Measurements from ENCODE around the gene TTLL11. TPM values are rescaled to one million over a fixed set of nuclear protein-coding genes. Genes with fewer than 3 reads are reported as not detected.
"Not testable (repeated sequence)": the region's sequence is repeated elsewhere in the genome, so short reads cannot be mapped to it uniquely, and the experiment has no call there.

The TTLL11 gene
- polyA plus RNA-seq, 2 donors, result 2.3 to 4.5 TPM

DNA sequence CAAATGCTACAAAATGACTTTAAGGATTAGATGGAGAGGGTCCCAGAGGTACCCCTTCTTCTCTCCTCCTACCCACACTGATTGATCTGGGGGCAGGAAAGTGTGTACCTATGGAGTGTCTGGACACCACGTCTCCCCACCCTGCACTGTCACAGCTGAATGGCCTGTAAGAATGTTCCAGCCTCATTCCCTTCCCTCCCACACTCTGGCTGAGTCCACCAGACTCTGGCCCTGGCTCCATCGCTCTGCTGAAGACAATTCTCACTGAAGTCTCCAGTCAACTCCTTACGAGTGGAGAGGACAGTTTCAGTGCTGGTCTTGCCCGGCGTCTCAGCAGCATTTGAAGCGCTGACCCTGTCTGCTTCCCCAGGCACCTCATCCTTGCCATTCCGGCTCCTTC, 105.8 kb downstream of the TTLL11 start:
- H3K36me3 ChIP-seq (ENCODE audit: control insufficient read depth in 2 of 2, insufficient read depth in 2 of 2, low read length in 1 of 2), result peaks cover 3 to 7% of the 10 kb centered on the region in 2 donors
- 92 to 97% methylated on average over 7 of the region's 7 CpGs for WGBS, 2 donors
- H3K4me1 ChIP-seq (ENCODE audit: control insufficient read depth in 2 of 2, insufficient read depth in 2 of 2, low read length in 1 of 2), result no peaks in the 10 kb centered on the region
- H3K4me3 ChIP-seq (ENCODE audit: low read depth in 1 of 2, low read length in 2 of 2), result no peak overlapping the region
- no peaks in the 10 kb centered on the region for H3K9me3 ChIP-seq (ENCODE audit: control insufficient read depth in 2 of 2, insufficient read depth in 1 of 2, low read depth in 1 of 2, low read length in 1 of 2)
- H3K27ac ChIP-seq (ENCODE audit: low read depth in 2 of 2, low read length in 1 of 2), result no peak overlapping the region
- H3K27me3 ChIP-seq (ENCODE audit: control insufficient read depth in 1 of 2, insufficient read depth in 2 of 2, low read length in 2 of 2), result no peaks in the 10 kb centered on the region

DNA sequence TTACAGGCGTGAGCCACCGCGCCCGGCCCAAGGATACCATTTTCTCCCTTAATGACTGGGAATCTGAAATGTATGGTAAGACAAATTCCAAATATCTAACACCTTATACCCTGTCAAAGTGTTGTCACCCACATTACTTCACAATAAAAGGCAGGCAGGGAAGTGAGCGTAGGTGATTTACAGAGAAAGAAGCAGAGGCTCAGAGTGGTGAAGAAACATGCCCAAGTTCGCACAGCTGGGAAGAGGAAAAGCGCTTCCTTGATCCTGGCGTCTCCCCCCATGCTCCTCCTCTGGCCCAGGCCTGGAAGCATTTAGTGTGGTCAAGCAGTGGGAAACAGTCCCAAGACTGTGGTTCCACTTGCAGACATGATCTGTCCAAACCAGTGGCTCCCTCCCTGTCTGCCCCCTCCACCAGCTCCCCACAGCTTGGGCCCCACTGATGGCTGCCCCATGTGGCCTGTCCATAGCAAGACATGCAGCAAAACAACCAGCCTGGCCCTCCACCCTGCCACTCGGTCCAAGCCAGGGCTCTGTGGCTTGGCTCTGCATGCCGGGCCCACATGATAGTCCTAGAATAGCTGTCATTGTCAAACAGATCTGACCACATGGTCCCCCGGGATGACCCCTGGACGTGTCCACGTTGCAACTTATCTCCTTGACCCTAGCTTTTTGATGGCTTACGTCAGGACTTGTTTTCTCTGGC, 107.2 kb downstream of the TTLL11 start:
- 86% methylated on average over 14 of the region's 14 CpGs for WGBS, 2 donors

GRCh38 chr9:121984726-121985402, 108.2 kb downstream of the TTLL11 start:
- WGBS, 2 donors, result 69 to 73% methylated on average over 7 of the region's 7 CpGs
- no peak overlapping the region for H3K27ac ChIP-seq (ENCODE audit: low read depth in 2 of 2, low read length in 1 of 2)
- H3K4me1 ChIP-seq (ENCODE audit: control insufficient read depth in 2 of 2, insufficient read depth in 2 of 2, low read length in 1 of 2), result no peaks in the 10 kb centered on the region
- H3K9me3 ChIP-seq (ENCODE audit: control insufficient read depth in 2 of 2, insufficient read depth in 1 of 2, low read depth in 1 of 2, low read length in 1 of 2), result no peaks in the 10 kb centered on the region
- peaks cover 3 to 7% of the 10 kb centered on the region in 2 donors for H3K36me3 ChIP-seq (ENCODE audit: control insufficient read depth in 2 of 2, insufficient read depth in 2 of 2, low read length in 1 of 2)
- H3K4me3 ChIP-seq (ENCODE audit: low read depth in 1 of 2, low read length in 2 of 2), result no peak overlapping the region
- H3K27me3 ChIP-seq (ENCODE audit: control insufficient read depth in 1 of 2, insufficient read depth in 2 of 2, low read length in 2 of 2), result no peaks in the 10 kb centered on the region

More for the DNA sequence above, 107.2 kb downstream of the TTLL11 start:
- Histone ChIP-seq H3K36me3 (ENCODE audit: control insufficient read depth in 2 of 2, insufficient read depth in 2 of 2, low read length in 1 of 2) (peaks cover 3 to 7% of the 10 kb centered on the region in 2 donors), H3K4me1 (ENCODE audit: control insufficient read depth in 2 of 2, insufficient read depth in 2 of 2, low read length in 1 of 2) (no peaks in the 10 kb centered on the region), H3K27ac (ENCODE audit: low read depth in 2 of 2, low read length in 1 of 2) (no peak overlapping the region), H3K4me3 (ENCODE audit: low read depth in 1 of 2, low read length in 2 of 2) (no peak overlapping the region), H3K27me3 (ENCODE audit: control insufficient read depth in 1 of 2, insufficient read depth in 2 of 2, low read length in 2 of 2) (no peaks in the 10 kb centered on the region), H3K9me3 (ENCODE audit: control insufficient read depth in 2 of 2, insufficient read depth in 1 of 2, low read depth in 1 of 2, low read length in 1 of 2) (no peaks in the 10 kb centered on the region)

GRCh38 chr9:121983736-121984135, 109.4 kb downstream of the TTLL11 start:
- Histone ChIP-seq H3K27me3 (ENCODE audit: control insufficient read depth in 1 of 2, insufficient read depth in 2 of 2, low read length in 2 of 2) (no peaks in the 10 kb centered on the region), H3K27ac (ENCODE audit: low read depth in 2 of 2, low read length in 1 of 2) (no peak overlapping the region), H3K36me3 (ENCODE audit: control insufficient read depth in 2 of 2, insufficient read depth in 2 of 2, low read length in 1 of 2) (peaks cover 3 to 7% of the 10 kb centered on the region in 2 donors), H3K4me1 (ENCODE audit: control insufficient read depth in 2 of 2, insufficient read depth in 2 of 2, low read length in 1 of 2) (no peaks in the 10 kb centered on the region), H3K9me3 (ENCODE audit: control insufficient read depth in 2 of 2, insufficient read depth in 1 of 2, low read depth in 1 of 2, low read length in 1 of 2) (no peaks in the 10 kb centered on the region), H3K4me3 (ENCODE audit: low read depth in 1 of 2, low read length in 2 of 2) (no peak overlapping the region)
- WGBS, 2 donors, result 81 to 82% methylated on average over 2 of the region's 2 CpGs

GRCh38 chr9:121981118-121981883, 111.8 kb downstream of the TTLL11 start:
- no peaks in the 10 kb centered on the region for H3K27me3 ChIP-seq (ENCODE audit: control insufficient read depth in 1 of 2, insufficient read depth in 2 of 2, low read length in 2 of 2)
- no peaks in the 10 kb centered on the region for H3K9me3 ChIP-seq (ENCODE audit: control insufficient read depth in 2 of 2, insufficient read depth in 1 of 2, low read depth in 1 of 2, low read length in 1 of 2)
- no peak overlapping the region for H3K4me3 ChIP-seq (ENCODE audit: low read depth in 1 of 2, low read length in 2 of 2)
- H3K36me3 ChIP-seq (ENCODE audit: control insufficient read depth in 2 of 2, insufficient read depth in 2 of 2, low read length in 1 of 2), result peaks cover 0 to 7% of the 10 kb centered on the region in 2 donors
- 94 to 97% methylated on average over 5 of the region's 5 CpGs for WGBS, 2 donors
- H3K4me1 ChIP-seq (ENCODE audit: control insufficient read depth in 2 of 2, insufficient read depth in 2 of 2, low read length in 1 of 2), result no peaks in the 10 kb centered on the region
- no peak overlapping the region for H3K27ac ChIP-seq (ENCODE audit: low read depth in 2 of 2, low read length in 1 of 2)

DNA sequence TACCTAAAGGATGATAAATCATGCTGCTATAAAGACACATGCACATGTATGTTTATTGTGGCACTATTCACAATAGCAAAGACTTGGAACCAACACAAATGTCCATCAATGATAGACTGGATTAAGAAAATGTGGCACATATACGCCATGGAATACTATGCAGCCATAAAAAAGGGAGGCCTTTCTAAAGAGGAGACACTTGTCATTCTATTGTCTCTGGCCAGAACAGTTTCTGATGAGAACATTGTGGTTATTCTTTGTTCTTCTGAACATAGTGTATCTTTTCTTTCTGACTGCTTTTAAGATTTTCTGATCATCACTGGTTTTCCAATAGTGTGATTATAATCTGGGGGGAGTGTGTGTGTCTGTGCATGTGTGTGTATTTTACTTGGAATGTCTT, 112.4 kb downstream of the TTLL11 start:
- WGBS, 2 donors, result 95 to 96% methylated on average over 1 of the region's 1 CpG
- H3K4me1 ChIP-seq (ENCODE audit: control insufficient read depth in 2 of 2, insufficient read depth in 2 of 2, low read length in 1 of 2), result not testable (repeated sequence)

DNA sequence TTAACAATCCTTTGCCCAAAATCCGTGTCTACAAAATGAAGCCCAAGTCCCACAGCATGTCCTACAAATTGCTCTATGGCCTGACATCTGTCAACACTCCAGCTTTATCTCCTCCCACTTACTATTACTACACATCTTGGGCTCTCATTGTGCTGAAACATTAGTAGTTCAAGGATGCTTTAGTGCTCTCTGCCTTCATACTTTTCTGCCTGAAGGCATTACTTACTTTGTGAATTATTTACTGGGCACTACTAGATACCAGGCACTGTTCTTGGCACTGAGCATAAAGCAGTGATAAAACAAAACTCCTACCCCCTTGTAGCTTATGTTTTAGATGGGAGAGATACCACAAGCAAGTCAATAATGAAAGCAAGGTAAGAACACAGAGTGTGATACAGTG, 113.4 kb downstream of the TTLL11 start:
- peaks cover 0 to 7% of the 10 kb centered on the region in 2 donors for H3K36me3 ChIP-seq (ENCODE audit: control insufficient read depth in 2 of 2, insufficient read depth in 2 of 2, low read length in 1 of 2)
- no peaks in the 10 kb centered on the region for H3K27me3 ChIP-seq (ENCODE audit: control insufficient read depth in 1 of 2, insufficient read depth in 2 of 2, low read length in 2 of 2)
- no peak overlapping the region for H3K27ac ChIP-seq (ENCODE audit: low read depth in 2 of 2, low read length in 1 of 2)
- H3K4me1 ChIP-seq (ENCODE audit: control insufficient read depth in 2 of 2, insufficient read depth in 2 of 2, low read length in 1 of 2), result peaks cover 0 to 5% of the 10 kb centered on the region in 2 donors
- 88 to 93% methylated on average over 1 of the region's 1 CpG for WGBS, 2 donors
- no peak overlapping the region for H3K4me3 ChIP-seq (ENCODE audit: low read depth in 1 of 2, low read length in 2 of 2)
- no peaks in the 10 kb centered on the region for H3K9me3 ChIP-seq (ENCODE audit: control insufficient read depth in 2 of 2, insufficient read depth in 1 of 2, low read depth in 1 of 2, low read length in 1 of 2)

More for the DNA sequence above, 112.4 kb downstream of the TTLL11 start:
- not testable (repeated sequence) for H3K4me3 ChIP-seq (ENCODE audit: low read depth in 1 of 2, low read length in 2 of 2); H3K9me3 ChIP-seq (ENCODE audit: control insufficient read depth in 2 of 2, insufficient read depth in 1 of 2, low read depth in 1 of 2, low read length in 1 of 2); H3K27me3 ChIP-seq (ENCODE audit: control insufficient read depth in 1 of 2, insufficient read depth in 2 of 2, low read length in 2 of 2); H3K27ac ChIP-seq (ENCODE audit: low read depth in 2 of 2, low read length in 1 of 2); H3K36me3 ChIP-seq (ENCODE audit: control insufficient read depth in 2 of 2, insufficient read depth in 2 of 2, low read length in 1 of 2)

DNA sequence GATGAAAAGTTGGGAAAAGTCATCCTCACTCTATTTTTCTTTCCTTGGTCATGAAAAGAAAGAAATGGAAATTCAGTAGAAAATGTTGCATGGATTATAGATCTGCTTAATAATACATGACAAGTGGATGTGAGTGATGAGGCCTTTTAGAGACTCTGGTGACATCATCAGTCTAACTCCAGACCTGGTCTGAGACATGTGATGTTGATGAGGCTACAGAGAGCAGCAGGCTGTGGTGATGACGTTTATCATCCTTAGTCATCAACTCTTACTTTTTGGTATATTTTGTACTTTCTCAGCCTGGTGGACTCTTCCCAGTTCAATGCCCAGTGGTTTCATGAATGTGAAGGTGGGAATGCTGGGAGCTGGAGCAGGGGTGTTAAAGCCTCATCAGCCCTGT, 116.4 kb downstream of the TTLL11 start:
- Histone ChIP-seq H3K4me3 (ENCODE audit: low read depth in 1 of 2, low read length in 2 of 2) (no peak overlapping the region), H3K27ac (ENCODE audit: low read depth in 2 of 2, low read length in 1 of 2) (no peak overlapping the region), H3K27me3 (ENCODE audit: control insufficient read depth in 1 of 2, insufficient read depth in 2 of 2, low read length in 2 of 2) (no peaks in the 10 kb centered on the region), H3K36me3 (ENCODE audit: control insufficient read depth in 2 of 2, insufficient read depth in 2 of 2, low read length in 1 of 2) (no peaks in the 10 kb centered on the region), H3K9me3 (ENCODE audit: control insufficient read depth in 2 of 2, insufficient read depth in 1 of 2, low read depth in 1 of 2, low read length in 1 of 2) (no peaks in the 10 kb centered on the region), H3K4me1 (ENCODE audit: control insufficient read depth in 2 of 2, insufficient read depth in 2 of 2, low read length in 1 of 2) (peaks cover 0 to 5% of the 10 kb centered on the region in 2 donors)
- WGBS, 2 donors, result 41 to 67% methylated on average over 1 of the region's 1 CpG

DNA sequence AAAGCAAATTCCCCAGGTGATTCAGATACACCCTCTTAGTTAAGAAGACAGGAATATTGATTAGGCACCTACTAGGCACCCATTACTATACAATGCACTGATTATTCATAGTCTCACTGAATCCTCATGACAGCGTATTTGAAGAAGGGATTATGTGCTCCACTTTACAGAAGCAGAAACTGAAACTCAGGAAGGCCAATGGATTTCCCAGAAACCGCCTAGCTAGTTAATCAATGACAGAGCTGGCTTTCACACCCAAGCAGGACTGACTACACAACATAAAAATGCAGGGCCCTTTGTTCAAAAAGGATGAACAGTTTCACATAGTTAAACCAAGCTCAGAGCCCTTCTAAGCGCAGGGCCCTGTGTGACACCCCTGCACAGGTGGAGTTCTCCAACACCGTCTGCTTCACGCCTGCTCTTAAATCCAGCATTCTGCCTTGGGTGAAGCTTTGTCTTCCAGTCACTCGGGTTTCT, 117.3 kb downstream of the TTLL11 start:
- Histone ChIP-seq H3K36me3 (ENCODE audit: control insufficient read depth in 2 of 2, insufficient read depth in 2 of 2, low read length in 1 of 2) (no peaks in the 10 kb centered on the region), H3K27ac (ENCODE audit: low read depth in 2 of 2, low read length in 1 of 2) (peak overlapping the region; percentile 44 to 81), H3K4me3 (ENCODE audit: low read depth in 1 of 2, low read length in 2 of 2) (no peak overlapping the region), H3K27me3 (ENCODE audit: control insufficient read depth in 1 of 2, insufficient read depth in 2 of 2, low read length in 2 of 2) (no peaks in the 10 kb centered on the region), H3K4me1 (ENCODE audit: control insufficient read depth in 2 of 2, insufficient read depth in 2 of 2, low read length in 1 of 2) (peaks cover 0 to 5% of the 10 kb centered on the region in 2 donors), H3K9me3 (ENCODE audit: control insufficient read depth in 2 of 2, insufficient read depth in 1 of 2, low read depth in 1 of 2, low read length in 1 of 2) (no peaks in the 10 kb centered on the region)
- WGBS, 2 donors, result 43 to 46% methylated on average over 6 of the region's 6 CpGs

All from esophagus (tissue), 2 donors.